NCI-H1417 treated with DMSO at 0.1 percent for 48 hours (cell line): ENCODE measurements around the gene CLIC3.
A peak's percentile ranks its signal among the peaks of the same experiment; 100 is the strongest.

Source experiments
- DNase-seq: peaks from one replicate; lab custom pipeline; 2025; lab: John Stamatoyannopoulos, UW

Gene CLIC3

DNA sequence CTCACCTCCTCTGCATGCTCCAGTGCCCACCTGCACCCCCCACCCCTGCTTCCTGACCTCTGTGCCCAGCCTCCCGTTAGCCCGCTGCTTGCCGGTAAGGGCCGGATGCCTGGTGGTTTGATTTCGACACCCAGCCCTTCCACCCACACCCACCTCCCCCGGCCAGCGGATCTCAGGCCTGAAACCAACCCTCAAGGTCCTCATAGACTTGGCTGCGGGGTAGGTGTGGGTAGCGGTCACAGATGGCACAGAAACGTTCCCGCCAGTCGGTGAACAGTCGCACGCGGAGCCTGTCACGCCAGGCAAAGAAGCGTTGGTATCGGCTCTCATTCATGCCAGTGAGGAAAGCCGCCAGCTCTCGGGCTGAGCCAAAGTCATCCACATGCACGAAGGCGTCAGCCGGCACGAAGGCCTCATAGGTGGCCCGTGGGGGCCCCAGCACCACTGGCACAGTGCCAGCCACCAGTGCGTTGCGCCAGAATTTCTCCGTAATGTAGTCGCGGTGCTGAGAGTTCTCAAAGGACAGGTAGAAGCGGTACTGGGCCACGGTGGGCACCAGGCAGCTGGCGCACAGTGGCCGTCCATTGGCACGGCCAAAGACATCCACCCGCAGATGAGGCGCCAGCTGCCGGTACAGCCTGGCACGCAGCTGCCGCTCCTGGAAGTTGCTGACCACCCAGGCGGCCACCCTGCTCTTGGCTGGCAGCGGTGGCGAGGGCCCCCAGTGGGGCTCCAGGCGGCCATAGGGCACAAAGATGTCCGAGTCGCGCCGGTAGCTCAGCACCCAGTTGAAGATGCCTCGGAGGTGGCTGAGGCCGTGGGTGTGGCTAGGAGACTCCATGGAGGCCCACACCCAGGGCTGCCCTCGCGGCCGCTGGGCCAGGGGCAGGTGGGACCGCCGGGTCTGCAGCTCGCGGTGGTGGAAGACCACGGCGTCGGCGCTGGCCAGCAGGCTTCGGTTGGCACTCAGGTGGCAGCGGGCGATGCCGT is 34.5 kb upstream of the CLIC3 start:
- DNase-seq: no peak

- no peak for DNase-seq
Observed at GRCh38 chr9:137030006-137030405, 33.6 kb upstream of the CLIC3 start.

- DNase-seq: no peak
Observed at GRCh38 chr9:137029058-137029936, 32.9 kb upstream of the CLIC3 start.

GRCh38 chr9:137028263-137029057 is 32.1 kb upstream of the CLIC3 start:
- DNase-seq: no peak

GRCh38 chr9:137027369-137028262 is 31.2 kb upstream of the CLIC3 start, which contains the start of gene ABCA2:
Gene ABCA2 (minus strand): TSS chr9:137028237. CDS start chr9:137028140, 97 bp downstream.
- DNase-seq: no peak

DNA sequence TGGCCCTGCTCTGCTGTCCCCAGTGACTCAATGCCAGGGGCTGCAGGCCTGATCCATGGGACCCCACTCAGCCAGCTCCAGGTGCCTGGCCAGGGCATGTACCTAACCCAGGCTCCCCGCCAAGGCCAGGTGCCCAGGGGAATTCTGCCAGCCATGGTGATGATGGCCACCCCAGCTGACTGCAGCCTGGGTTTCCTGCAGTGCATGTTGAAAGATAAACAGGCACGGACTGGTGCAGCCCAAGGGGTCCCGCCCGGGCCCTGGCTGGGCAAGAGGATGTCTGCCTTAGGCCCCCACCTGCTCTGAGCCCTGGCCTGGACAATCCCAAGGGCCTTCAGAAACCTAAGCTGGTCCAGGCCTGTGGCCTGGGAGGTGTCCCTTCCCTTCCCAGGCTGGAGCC is 30.5 kb upstream of the CLIC3 start:
- no peak for DNase-seq

- no peak for DNase-seq
Observed at GRCh38 chr9:137026384-137026783, 30.0 kb upstream of the CLIC3 start.

GRCh38 chr9:137025517-137025966 is 29.2 kb upstream of the CLIC3 start:
- peak; percentile 81 for DNase-seq

- DNase-seq: no peak
Observed at GRCh38 chr9:137023583-137023991, 27.2 kb upstream of the CLIC3 start.

- no peak for DNase-seq
Observed at GRCh38 chr9:137023157-137023556, 26.8 kb upstream of the CLIC3 start.

- no peak for DNase-seq
Observed at GRCh38 chr9:137022662-137023008, 26.3 kb upstream of the CLIC3 start.

- no peak for DNase-seq
Observed at GRCh38 chr9:137021979-137022661, 25.8 kb upstream of the CLIC3 start.

- DNase-seq: no peak
Observed at GRCh38 chr9:137021568-137021978, 25.2 kb upstream of the CLIC3 start.

DNA sequence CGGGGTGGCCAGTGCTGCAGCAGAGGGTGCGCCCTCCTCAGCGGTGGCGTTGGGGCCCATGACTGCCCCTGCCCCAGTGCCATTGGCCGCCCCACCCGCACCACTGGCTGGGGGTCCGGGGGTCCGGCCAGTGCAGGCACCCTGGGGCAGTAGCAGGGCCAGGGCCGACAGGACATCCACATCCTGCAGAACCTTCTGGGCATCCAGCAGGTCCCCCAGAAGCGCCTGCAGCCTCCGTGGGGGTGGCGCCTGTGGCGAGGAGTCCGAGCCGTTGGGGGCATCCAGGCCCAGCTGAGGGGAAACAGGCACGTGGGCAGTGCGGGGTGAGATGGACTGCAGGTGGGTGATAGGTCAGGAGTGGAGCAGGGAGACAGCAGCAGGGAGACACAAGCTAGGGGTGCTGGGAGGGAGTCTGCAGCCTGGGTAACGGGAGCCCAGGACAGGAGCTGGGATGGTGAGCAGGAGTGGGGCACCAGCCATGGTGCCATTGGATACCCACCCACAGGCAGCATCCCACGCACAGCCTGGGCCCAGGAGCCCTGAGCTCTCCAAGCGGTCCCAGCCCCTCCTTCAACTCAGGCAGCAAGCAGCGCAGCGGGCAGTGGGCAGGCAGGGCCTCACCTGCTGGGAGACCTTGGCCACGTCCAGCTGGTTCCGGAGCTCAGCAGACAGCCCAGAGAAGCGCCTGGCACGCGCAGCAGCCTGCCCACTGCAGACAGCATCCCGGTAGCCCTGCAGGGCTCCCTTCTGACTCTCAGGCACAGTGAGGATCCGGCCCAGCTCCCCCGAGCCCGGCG is 24.6 kb upstream of the CLIC3 start:
- DNase-seq: no peak

GRCh38 chr9:137019891-137020683 is 23.7 kb upstream of the CLIC3 start:
- DNase-seq: no peak

- DNase-seq: no peak
Observed at GRCh38 chr9:137018761-137019559, 22.6 kb upstream of the CLIC3 start.

GRCh38 chr9:137017791-137018497 is 21.6 kb upstream of the CLIC3 start:
- DNase-seq: no peak
